Measurements from ENCODE around the gene ZNF76. TPM values are rescaled to one million over a fixed set of nuclear protein-coding genes. Genes with fewer than 3 reads are reported as not detected.
A peak's percentile ranks its signal among the peaks of the same experiment; 100 is the strongest.

The ZNF76 gene
- 10 to 100 TPM; 39.4 to 41.6 TPM for total RNA-seq

DNA sequence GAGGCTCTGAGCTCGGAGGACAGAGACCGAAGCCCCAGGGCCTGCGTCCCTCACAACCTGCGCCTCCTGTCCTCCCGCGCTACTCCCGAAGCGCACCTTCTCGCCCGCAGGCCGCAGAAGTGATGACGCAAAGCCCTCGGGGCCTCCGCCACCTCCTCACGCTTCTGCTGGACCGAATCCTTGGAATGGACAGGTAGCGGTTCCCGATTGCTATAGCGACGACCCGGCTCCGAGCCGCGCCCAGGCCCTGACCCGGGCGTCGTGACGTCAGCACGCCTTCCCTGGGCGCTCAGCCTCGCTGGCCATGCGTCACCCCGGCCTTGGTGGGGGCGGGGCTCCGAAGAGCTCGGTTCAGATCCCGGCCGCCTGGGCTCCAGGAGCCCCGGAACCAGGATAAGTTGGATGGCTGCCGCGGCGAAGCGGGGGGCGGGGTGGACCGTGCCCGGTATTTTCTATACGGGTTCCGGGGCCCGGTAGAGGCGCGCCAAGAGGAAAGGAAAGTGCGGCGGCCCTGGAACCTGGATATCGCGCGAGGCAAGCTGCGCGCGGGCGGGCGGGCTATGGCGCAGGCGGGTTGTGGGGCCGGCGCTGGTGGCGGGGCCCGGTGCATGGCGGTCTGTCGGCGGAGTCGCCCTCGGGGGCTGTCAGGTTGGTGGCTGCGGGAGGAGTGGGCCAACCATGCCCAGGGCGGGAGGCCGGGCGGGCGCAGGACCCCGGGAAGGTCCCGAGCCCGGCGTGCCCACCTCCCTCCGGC is at the start of gene ZNF76:
Gene ZNF76 (plus strand): TSS at position 542 of the 754 bp plus-strand sequence. CDS start 21,417 bp downstream, outside the sequence.
- peak; percentile 89 for ATAC-seq
- ChIA-PET POLR2A (interaction anchor here (0.6 to 1.2 kb wide), 6 partner anchors 11 to 300 kb away, joined by 3 to 5 read pairs (median 3); no protein-coding TSS in a partner anchor), CTCF (interaction anchor here (0.7 to 3.9 kb wide), 11 partner anchors 11 to 478 kb away, joined by 3 to 25 read pairs (median 4); partner anchors contain the start of gene DEF6)
- Mint-ChIP-seq H3K36me3 (ENCODE audit: low read depth) (peaks cover 4% of the 10 kb centered on the region), H3K4me3 (peak within 1 kb of the TSS; percentile 97), H3K4me1 (ENCODE audit: low read depth) (peaks cover 38% of the 10 kb centered on the region), H3K27ac (peak within 1 kb of the TSS; percentile 92), H3K9me3 (ENCODE audit: insufficient read depth) (no peaks in the 10 kb centered on the region), H3K27me3 (ENCODE audit: low read depth) (no peaks in the 10 kb centered on the region)
- DNase-seq: peak; percentile 92

- no peaks in the 10 kb centered on the region for H3K36me3 Mint-ChIP-seq (ENCODE audit: low read depth)
- DNase-seq: no peak
- H3K27ac Mint-ChIP-seq: no peak overlapping the region
- peaks cover 6% of the 10 kb centered on the region for H3K4me1 Mint-ChIP-seq (ENCODE audit: low read depth)
- peaks cover 69% of the 10 kb centered on the region for H3K27me3 Mint-ChIP-seq (ENCODE audit: low read depth)
- ChIA-PET POLR2A (no interaction called here), CTCF (no interaction called here)
- peak overlapping the region; percentile 44 for H3K4me3 Mint-ChIP-seq
- ATAC-seq: no peak
- no peaks in the 10 kb centered on the region for H3K9me3 Mint-ChIP-seq (ENCODE audit: insufficient read depth)
Measured at GRCh38 chr6:35213298-35213791, 46.2 kb upstream of the ZNF76 start.

DNA sequence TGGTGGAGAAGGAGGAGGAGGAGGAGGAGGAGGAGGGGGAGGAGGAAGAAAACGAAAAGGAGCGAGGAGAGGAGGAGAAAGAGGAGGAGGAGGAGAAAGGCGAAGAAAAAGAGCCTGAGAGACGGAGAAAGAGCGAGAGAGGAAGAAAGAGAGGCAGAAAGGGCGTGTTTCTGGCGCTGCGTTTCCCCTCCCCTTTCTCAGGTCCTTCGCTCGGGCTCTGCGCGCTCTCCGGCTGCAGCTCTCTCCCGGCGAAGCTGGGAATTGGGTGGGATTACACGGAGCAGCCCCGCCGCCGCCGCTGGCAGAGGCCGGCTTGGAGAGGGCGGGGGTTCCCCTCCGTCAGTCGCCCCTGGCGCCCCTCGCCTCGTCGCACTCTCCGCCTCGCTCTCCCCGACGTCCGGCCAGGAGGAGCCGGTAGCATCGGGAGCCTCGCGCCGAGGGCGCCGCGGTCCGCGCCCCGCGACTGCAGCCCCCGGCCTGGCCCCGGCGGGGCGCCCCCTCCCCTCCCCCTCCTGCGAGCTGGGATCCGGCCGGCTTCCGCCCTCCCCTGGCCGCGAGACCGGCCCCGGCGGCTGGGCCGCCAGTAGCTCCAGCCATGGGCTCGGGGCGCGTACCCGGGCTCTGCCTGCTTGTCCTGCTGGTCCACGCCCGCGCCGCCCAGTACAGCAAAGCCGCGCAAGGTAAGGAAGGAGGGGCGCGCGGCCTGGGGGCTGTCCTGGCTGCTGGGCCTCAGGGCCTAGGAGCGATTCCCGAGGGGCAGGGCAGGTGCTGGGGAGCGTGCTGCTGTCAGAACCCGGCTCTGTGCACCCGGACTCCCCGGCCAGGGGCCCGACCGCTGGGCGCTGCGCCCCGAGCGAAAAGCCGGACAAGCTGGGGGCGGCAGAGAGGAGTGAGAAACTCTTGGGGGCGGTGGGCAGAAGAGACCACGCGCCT is 45.4 kb upstream of the ZNF76 start, which contains the start of gene SCUBE3:
Gene SCUBE3 (plus strand): TSS at position 133 of the 933 bp plus-strand sequence. CDS start 463 bp downstream, at position 596.
- ATAC-seq: peak; percentile 62
- Mint-ChIP-seq H3K27me3 (ENCODE audit: low read depth) (peaks cover 61% of the 10 kb centered on the region), H3K4me1 (ENCODE audit: low read depth) (peaks cover 6% of the 10 kb centered on the region), H3K36me3 (ENCODE audit: low read depth) (no peaks in the 10 kb centered on the region), H3K27ac (no peak within 1 kb of the TSS), H3K4me3 (peak within 1 kb of the TSS; percentile 44), H3K9me3 (ENCODE audit: insufficient read depth) (no peaks in the 10 kb centered on the region)
- peak; percentile 32 for DNase-seq
- CTCF ChIA-PET: interaction anchor here (0.8 kb wide), 1 partner anchor 9 kb away, joined by 5 read pairs; no protein-coding TSS in a partner anchor
- POLR2A ChIA-PET: no interaction called here

DNA sequence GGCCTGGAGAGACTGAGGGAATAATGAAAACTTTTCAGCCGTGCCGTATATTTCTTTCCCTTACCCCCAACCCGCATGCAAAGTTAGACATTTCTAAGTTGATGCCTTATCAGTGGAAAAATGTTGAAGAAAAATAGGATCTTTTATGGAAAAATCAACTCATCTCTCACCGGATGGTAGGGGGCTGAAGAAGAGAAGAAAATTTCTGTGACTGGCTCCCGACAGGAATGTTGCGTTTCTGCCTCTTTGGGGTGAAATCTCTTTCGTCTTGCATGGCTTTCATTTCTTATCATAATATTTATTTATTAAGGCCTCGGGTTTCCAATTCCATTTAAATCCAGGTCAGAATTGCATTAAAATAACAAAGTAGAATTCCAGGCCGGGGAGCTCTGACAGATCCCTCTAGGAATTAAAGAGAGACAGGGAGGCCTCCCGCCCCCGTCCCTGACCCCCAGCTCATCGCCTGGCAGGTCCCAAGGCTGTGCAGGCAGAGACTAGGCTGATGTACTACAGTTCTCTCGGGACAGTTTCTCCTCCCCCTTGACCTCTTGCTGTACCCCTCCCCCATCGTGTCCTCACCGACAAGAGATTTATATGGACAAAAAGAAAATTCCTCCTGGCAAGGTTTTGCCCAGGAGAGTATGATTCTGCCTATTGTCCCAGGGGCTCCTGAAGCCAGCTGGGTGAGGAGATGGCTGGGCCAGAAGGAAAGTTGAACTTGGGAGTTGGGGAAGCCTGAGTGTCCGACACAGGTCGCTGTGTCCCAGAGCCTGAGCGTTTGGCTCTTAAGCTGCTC is 44.5 kb upstream of the ZNF76 start:
- CTCF ChIA-PET: interaction anchor here (1.1 to 1.5 kb wide), 3 partner anchors 9 to 68 kb away, joined by 5 to 9 read pairs (median 7); no protein-coding TSS in a partner anchor
- ATAC-seq (no peak), DNase-seq (no peak)
- no peaks in the 10 kb centered on the region for H3K36me3 Mint-ChIP-seq (ENCODE audit: low read depth)
- H3K4me3 Mint-ChIP-seq: no peak overlapping the region
- no peak overlapping the region for H3K27ac Mint-ChIP-seq
- H3K4me1 Mint-ChIP-seq (ENCODE audit: low read depth): peaks cover 6% of the 10 kb centered on the region
- H3K9me3 Mint-ChIP-seq (ENCODE audit: insufficient read depth): no peaks in the 10 kb centered on the region
- H3K27me3 Mint-ChIP-seq (ENCODE audit: low read depth): peaks cover 60% of the 10 kb centered on the region
- POLR2A ChIA-PET: no interaction called here

DNA sequence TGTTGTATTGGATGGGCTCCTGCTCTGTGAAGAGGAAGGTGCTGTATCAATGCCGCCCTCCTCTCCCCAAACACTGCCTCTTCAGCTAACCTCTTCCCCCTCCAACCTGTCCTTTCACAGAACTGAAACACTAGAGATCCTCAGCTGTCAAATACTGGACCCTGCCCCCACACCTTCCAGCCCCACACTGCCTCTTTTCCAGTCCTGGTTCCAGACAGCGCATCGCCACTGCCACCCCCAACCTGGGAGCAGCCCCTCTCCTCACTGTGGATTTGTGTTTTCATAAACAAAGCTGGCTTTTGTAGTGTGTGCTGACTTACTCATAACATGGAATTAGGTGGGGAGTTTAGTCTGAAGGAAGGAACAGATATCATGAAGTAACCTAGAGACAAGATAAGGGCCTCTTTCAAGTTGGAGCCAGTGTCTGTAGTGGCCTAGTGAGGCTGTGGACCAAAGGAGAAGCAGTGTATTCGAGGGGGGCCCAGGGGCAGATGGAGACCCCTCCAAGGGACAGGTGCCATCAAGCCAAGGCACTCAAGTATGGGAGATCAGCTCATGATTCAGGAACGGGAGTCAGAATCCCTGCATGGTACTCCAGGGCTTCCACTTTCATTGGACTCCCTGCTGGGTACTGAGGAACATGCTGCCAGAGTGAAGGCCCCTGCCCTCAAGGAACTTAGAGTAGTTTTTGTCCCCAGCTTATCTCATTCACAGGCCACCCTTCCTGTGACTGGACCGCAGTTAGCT is 43.7 kb upstream of the ZNF76 start:
- POLR2A ChIA-PET: no interaction called here
- peaks cover 61% of the 10 kb centered on the region for H3K27me3 Mint-ChIP-seq (ENCODE audit: low read depth)
- peaks cover 6% of the 10 kb centered on the region for H3K4me1 Mint-ChIP-seq (ENCODE audit: low read depth)
- no peak overlapping the region for H3K27ac Mint-ChIP-seq
- CTCF ChIA-PET: interaction anchor here (1.1 to 1.5 kb wide), 3 partner anchors 10 to 69 kb away, joined by 5 to 9 read pairs (median 7); no protein-coding TSS in a partner anchor
- no peaks in the 10 kb centered on the region for H3K36me3 Mint-ChIP-seq (ENCODE audit: low read depth)
- ATAC-seq: no peak
- H3K9me3 Mint-ChIP-seq (ENCODE audit: insufficient read depth): no peaks in the 10 kb centered on the region
- no peak overlapping the region for H3K4me3 Mint-ChIP-seq
- DNase-seq: no peak

DNA sequence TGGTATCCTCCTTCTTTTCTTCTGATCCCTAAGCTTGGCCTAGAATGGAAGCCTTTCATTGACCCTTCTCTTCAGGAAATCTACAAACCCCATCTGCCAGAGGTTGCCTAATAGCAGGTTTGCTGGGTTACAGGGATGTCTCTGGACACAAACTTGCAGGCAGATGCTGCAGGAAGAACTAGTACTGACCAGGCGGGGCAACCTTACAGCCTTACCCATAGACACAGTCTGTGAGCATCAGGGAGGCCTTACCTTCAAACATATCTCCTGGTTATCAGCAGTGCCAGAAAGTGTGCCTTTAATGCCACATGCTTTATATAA is 43.2 kb upstream of the ZNF76 start:
- no peak overlapping the region for H3K27ac Mint-ChIP-seq
- no peak for DNase-seq
- POLR2A ChIA-PET: no interaction called here
- ATAC-seq: no peak
- H3K27me3 Mint-ChIP-seq (ENCODE audit: low read depth): peaks cover 58% of the 10 kb centered on the region
- no peaks in the 10 kb centered on the region for H3K9me3 Mint-ChIP-seq (ENCODE audit: insufficient read depth)
- peaks cover 6% of the 10 kb centered on the region for H3K4me1 Mint-ChIP-seq (ENCODE audit: low read depth)
- no peaks in the 10 kb centered on the region for H3K36me3 Mint-ChIP-seq (ENCODE audit: low read depth)
- CTCF ChIA-PET: interaction anchor here (1.1 to 1.5 kb wide), 3 partner anchors 11 to 70 kb away, joined by 5 to 9 read pairs (median 7); no protein-coding TSS in a partner anchor
- H3K4me3 Mint-ChIP-seq: no peak overlapping the region

- ATAC-seq (no peak), DNase-seq (no peak)
- H3K4me1 Mint-ChIP-seq (ENCODE audit: low read depth): peaks cover 6% of the 10 kb centered on the region
- H3K36me3 Mint-ChIP-seq (ENCODE audit: low read depth): no peaks in the 10 kb centered on the region
- H3K4me3 Mint-ChIP-seq: no peak overlapping the region
- H3K27me3 Mint-ChIP-seq (ENCODE audit: low read depth): peaks cover 51% of the 10 kb centered on the region
- CTCF ChIA-PET: interaction anchor here (1.0 kb wide), 1 partner anchor 23 kb away, joined by 3 read pairs; no protein-coding TSS in a partner anchor
- no peaks in the 10 kb centered on the region for H3K9me3 Mint-ChIP-seq (ENCODE audit: insufficient read depth)
- H3K27ac Mint-ChIP-seq: no peak overlapping the region
- POLR2A ChIA-PET: interaction anchor here (0.6 kb wide), 1 partner anchor 551 kb away, joined by 3 read pairs; no protein-coding TSS in a partner anchor
Measured at GRCh38 chr6:35216851-35217811, 42.4 kb upstream of the ZNF76 start.

- ChIA-PET POLR2A (interaction anchor here (0.7 kb wide), 1 partner anchor 19 kb away, joined by 3 read pairs; no protein-coding TSS in a partner anchor), CTCF (interaction anchor here (3.1 to 4.4 kb wide), 2 partner anchors 13 to 23 kb away, joined by 16 to 19 read pairs; no protein-coding TSS in a partner anchor)
- Mint-ChIP-seq H3K4me3 (no peak overlapping the region), H3K27me3 (ENCODE audit: low read depth) (peaks cover 42% of the 10 kb centered on the region), H3K9me3 (ENCODE audit: insufficient read depth) (no peaks in the 10 kb centered on the region), H3K36me3 (ENCODE audit: low read depth) (no peaks in the 10 kb centered on the region), H3K27ac (no peak overlapping the region), H3K4me1 (ENCODE audit: low read depth) (peaks cover 4% of the 10 kb centered on the region)
- DNase-seq (no peak), ATAC-seq (no peak)
Measured at GRCh38 chr6:35218021-35218420, 41.5 kb upstream of the ZNF76 start.

- no peak overlapping the region for H3K4me3 Mint-ChIP-seq
- CTCF ChIA-PET: interaction anchor here (3.1 to 4.4 kb wide), 2 partner anchors 13 to 23 kb away, joined by 16 to 19 read pairs; no protein-coding TSS in a partner anchor
- no peak overlapping the region for H3K27ac Mint-ChIP-seq
- POLR2A ChIA-PET: interaction anchor here (0.7 kb wide), 1 partner anchor 18 kb away, joined by 3 read pairs; no protein-coding TSS in a partner anchor
- no peaks in the 10 kb centered on the region for H3K4me1 Mint-ChIP-seq (ENCODE audit: low read depth)
- H3K27me3 Mint-ChIP-seq (ENCODE audit: low read depth): peaks cover 38% of the 10 kb centered on the region
- H3K36me3 Mint-ChIP-seq (ENCODE audit: low read depth): no peaks in the 10 kb centered on the region
- ATAC-seq (no peak), DNase-seq (no peak)
- H3K9me3 Mint-ChIP-seq (ENCODE audit: insufficient read depth): no peaks in the 10 kb centered on the region
Measured at GRCh38 chr6:35218456-35218855, 41.1 kb upstream of the ZNF76 start.

Data from activated CD8-positive, alpha-beta T cell treated with anti-CD3 and anti-CD28 coated beads, Interleukin-2, amount 10 ng/mL, durations not matched to agents 7 days and 5 days (primary cell).